Iris pigment epithelial cell (primary cell): ENCODE data around the gene ERICH6.

ENCODE experiments used
- DNase-seq: peaks from one replicate; pipeline ENCODE4 v3.0.0-alpha.2; 2011; ENCODE audit warnings: low read depth

Gene ERICH6

GRCh38 chr3:150681057-150681456, 22.7 kb downstream of the ERICH6 start:
- no peak for DNase-seq

GRCh38 chr3:150680562-150680961, 23.2 kb downstream of the ERICH6 start:
- no peak for DNase-seq

DNA sequence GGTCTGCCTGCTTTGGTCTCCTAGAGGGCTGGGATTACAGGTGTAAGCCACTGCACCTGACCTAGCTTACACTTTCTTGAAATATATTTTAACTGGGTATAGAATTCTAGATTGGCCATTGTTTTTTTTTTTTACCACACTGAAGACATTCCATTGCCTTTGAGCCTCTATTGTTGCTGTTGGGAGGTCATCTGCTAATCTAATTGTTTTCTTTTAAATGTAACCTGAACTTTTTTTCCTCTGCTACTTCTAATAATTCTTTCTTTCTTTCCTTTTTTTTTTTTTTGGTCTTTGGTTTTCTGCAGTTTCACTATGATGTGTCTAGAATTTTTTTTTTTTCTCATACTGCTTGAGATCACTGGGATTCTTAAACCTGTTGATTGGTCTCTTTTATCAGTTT, 28.1 kb downstream of the ERICH6 start:
- no peak for DNase-seq

- no peak for DNase-seq
Measured at GRCh38 chr3:150673966-150674365, 29.8 kb downstream of the ERICH6 start.

GRCh38 chr3:150666167-150666566, 37.6 kb downstream of the ERICH6 start:
- no peak for DNase-seq

DNA sequence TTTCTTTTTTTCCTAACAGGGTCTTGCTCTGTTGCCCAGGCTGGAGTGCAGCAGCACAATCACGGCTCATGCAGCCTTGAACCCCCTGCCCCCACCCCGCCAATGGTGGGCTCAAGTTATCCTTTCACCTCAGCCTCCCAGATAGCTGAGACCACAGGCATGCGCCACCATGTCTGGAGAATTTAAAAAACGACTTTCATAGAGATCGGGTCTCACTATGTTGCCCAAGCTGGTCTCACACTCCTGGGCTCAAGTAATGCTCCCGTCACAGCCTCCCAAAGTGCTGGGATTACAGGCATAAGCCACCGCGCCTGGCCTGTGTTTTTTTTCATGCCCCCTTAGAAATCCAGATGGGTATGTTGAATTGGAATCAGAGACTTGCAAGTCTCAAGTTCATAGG, 40.3 kb downstream of the ERICH6 start:
- no peak for DNase-seq

DNA sequence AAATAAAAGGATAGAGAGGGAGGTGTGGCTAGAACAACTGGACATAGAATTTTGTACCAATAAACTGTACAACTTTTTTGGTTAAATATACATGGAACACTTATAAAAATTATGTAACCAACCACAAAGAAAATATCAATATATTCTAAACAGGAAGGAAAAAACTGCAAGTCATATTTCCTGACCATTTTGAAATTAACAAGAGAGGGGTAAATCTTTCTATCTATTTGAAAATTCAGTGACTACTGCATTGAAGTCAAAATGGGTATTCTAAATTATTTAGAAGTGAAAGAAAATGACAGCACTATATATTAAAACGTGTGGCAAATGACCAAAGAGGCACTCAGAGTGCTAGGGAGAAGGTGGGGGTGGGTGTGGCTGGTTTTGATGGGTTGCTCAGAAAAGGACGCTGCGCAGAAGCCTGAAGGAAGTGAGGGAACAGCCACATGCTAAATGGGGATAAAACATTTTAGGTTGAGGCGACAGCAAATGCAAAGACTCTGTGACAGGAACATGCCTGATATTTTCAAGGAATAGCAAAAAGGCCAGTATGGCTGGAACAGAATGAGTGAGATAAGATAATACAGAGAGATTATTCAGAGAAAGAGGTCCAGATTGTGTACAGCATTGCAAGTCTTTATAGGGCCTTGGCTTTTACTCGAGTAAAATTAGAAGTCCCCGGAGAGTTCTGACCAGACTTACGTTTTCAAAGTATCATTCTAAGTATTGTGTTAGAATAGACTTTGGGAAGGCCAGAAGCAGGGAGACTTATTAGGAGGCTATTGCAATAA, 41.1 kb downstream of the ERICH6 start:
- no peak for DNase-seq

DNA sequence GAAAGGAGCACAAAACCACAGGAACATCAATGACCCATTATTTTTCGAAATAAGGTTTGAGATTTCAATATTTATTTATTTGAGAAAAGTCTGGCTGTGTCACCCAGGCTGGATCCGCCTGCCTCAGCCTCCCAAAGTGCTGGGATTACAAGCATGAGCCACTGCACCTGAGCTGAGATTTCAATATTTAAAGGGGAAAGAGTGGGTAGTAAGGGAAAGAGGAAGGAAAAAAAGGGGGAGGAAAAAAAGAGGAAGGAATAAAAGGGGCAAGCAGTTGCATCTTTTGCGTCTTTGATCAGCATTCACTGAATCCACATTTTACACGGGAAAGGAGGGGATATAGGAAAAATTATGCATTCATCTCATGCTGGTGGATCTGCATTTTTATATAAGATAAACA, 47.4 kb downstream of the ERICH6 start:
- no peak for DNase-seq

- no peak for DNase-seq
Measured at GRCh38 chr3:150653110-150653561, 50.6 kb downstream of the ERICH6 start.

GRCh38 chr3:150640256-150640655, 63.5 kb downstream of the ERICH6 start:
- no peak for DNase-seq

DNA sequence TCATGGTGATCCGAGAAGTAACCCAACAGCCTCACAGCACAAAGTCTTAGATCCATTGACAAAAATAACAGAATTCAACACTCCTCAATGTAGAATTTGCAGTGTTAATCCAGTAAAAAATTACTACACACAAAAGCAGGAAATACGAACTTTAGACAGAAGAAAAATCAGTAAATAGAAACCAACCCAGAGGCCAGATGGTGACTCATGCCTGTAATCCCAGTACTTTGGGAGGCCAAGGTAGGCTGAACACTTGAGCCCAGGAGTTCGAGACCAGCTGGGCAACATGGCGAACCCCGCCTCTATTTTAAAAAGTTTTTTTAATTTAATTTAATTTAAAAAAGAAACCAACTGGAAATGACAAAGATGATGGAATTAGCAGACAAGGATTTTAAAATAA, 64.5 kb downstream of the ERICH6 start:
- peak; percentile 31 for DNase-seq

GRCh38 chr3:150636258-150636657, 67.5 kb downstream of the ERICH6 start:
- DNase-seq = no peak

DNA sequence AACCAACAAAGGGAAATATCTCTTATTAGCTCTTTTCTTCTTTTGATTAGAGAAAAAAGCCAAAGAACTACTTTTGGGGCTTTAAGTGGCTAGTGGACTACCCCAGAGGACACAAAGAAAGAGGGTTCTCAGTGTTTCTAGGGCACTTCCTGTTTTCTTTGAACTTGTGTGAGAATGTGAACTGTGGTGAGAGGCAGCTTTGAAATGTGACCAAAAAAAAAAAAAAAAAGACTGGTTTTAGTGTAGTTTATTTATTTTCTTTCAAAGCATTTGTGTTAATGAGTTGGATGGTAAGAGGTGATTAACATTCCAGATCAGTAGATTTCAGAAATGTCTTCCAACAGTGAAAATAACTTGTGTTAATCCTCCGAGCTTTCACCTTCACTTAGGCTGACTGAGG, 68.2 kb downstream of the ERICH6 start:
- peak; percentile 33 for DNase-seq

DNA sequence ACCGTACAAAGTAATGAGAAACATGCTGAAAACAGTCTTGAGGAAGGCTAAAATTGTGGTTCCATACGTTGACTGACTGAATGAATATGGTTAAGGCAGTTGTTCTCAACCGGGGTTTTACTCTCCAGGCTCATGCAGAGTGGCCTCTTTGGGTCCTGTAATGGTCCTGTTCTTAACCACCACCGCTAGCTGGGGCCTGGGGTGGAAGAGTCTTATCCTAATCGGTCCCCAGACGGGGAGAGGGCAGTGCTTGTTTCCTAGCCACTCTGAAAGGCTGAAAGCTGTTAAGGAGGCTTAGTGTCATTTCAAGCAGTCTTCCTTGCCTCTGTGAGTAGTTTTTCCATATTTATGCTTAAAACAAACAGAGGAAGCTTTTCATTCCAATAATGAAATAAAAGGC, 68.6 kb downstream of the ERICH6 start:
- no peak for DNase-seq

GRCh38 chr3:150631515-150632221, 72.1 kb downstream of the ERICH6 start:
- DNase-seq = no peak

DNA sequence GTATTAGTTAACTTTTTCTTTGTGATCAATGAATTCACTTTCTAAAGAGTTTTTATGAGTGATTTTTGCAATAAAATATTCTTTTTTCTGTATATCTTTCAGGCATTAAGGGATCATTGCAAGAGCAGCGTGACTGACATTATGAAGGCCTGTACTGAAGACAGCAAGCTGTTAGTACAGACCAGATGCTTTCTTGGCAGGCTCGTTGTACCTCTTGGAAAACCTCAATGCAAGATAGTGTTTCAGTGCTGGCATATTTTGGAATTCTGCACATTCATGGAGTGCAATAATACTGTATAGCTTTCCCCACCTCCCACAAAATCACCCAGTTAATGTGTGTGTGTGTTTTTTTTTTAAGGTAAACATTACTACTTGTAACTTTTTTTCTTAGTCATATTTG, 76.2 kb downstream of the ERICH6 start:
- DNase-seq = peak; percentile 18

DNA sequence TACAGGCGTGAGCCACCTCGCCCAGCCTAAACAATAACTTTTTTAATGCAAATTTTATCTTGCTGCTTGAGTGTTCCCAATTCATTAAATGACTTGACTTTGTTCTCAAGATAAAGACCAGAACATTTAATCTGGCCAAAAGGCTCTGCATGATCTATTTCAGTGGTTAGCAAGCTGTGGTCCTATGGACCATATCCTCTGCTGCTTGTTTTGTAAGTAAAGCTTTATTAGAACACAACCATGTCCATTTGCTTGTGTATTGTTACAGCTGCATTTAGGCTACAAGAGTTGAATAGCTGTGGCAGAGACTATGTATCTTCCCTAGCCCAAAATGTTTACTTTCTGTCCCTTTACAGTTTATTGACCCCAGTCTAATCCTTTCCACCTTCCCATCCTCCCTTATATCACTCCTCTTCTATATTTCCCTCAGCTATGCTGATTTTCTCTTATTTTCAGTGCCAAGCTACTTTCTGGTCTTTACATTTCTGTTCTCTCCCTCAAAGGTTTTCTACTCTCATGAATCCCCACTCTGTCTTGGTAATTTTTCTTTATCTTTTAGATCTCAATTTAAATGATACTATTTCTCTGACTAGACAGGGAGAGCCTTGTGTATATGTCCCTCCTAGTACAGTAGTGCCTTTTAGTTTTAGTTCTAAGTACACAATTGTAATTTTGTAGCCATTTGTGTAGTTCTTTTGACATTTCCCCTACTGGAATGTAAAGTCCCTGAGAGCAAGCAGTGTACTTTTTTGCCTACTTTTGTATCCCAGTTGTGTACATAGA, 77.4 kb downstream of the ERICH6 start:
- no peak for DNase-seq

GRCh38 chr3:150623945-150624344, 79.8 kb downstream of the ERICH6 start:
- no peak for DNase-seq

GRCh38 chr3:150622955-150623354, 80.8 kb downstream of the ERICH6 start:
- peak; percentile 40 for DNase-seq

DNA sequence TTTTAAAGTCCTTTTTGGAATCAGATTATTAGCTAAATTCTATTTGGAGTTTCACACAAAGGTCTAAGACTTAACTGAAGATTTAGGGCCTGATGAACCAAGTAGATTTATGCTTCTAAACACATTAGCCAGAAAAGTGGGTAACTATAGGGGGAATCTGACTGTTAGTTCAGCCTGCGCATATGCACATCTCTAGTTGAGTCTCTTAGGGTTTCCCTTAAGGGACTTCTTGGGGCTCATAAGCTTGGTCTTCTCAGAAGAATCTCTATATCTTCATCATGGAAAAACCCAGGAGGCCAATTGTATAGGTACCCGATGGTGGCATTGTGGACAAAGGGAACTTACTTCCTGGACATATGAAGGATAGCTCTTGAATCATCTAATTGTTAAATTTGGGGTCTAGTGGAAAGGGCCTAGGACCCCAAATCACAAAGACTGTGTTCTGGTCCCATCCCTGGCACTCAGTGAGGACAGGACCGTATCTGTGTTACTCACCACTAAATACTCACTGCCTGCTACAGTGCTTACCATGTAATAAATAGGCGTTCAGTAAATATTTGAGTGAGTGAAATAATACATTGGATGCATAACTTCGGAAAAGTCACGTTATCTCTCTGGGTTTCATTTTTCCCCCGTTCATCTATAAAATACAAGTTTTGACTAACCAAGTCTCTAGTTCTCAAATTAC, 83.6 kb downstream of the ERICH6 start:
- no peak for DNase-seq

DNA sequence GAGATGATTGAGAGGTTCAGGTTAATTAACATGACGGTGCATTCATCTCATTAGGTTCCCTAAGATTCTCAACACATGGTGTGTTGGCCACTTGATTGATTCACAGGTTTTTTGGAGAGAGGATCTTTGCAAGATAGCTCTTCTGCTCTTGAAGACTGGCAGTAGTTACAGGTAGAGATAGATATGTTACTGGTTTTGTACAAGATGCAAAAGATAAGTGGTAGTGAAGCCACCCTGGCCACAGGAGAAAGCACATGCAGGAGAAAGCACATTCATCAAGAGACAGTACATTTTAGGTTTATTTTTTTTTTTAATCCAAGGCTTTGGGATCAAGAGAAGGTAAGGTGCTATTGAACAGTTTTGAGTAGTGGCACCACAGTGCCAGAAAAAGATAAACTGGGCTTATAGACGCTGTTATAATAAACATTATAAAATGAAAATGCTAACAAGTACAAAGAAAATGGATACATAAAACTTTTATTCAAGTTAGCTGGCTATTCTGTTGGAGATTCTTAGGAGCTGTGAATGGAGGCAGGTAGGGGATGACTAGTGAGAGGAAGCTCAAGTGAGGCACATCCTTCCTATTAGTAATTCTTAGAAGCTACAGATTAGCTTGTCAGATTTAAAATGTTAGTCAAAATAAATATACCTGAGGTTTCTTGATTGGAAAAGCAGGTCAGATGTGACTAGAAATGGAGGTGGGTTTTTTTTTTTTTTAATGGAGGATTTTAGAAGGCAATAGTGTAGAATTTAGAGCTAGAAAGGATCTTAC, 89.8 kb downstream of the ERICH6 start:
- no peak for DNase-seq
